H1 (cell line): ENCODE measurements around the gene CADM1.

ENCODE experiments used
- ATF3 ChIP-seq: IDR thresholded peaks from 2 replicates; pipeline ENCODE4 v1.6.1; 2011; ENCODE audit warnings: low read depth, mild to moderate bottlenecking, low read length; ENCODE audit not compliant: insufficient read depth
- CEBPB ChIP-seq: IDR thresholded peaks from 2 replicates; pipeline ENCODE4 v1.6.1; 2012; ENCODE audit warnings: low read depth, low read length
- CREB1 ChIP-seq: IDR thresholded peaks from 2 replicates; pipeline ENCODE4 v1.6.1; 2012; ENCODE audit warnings: inconsistent platforms
- CTCF ChIP-seq, 3 experiments: IDR thresholded peaks; 1 replicate in 2 of 3; 2 replicates in 1 of 3; pipeline versions ENCODE4 v1.5.1 to v1.6.1; 2011; ENCODE audit warnings: low read length in 3 of 3, mild to moderate bottlenecking in 3 of 3, inconsistent platforms in 2 of 3, low read depth in 1 of 3, moderate library complexity in 1 of 3; ENCODE audit not compliant: insufficient read depth in 1 of 3; ENCODE audit errors: control extremely low read depth in 1 of 3
- FOSL1 ChIP-seq: IDR thresholded peaks from 2 replicates; pipeline ENCODE4 v1.6.1; 2011; ENCODE audit warnings: mild to moderate bottlenecking, low read depth, low read length, moderate library complexity; ENCODE audit not compliant: insufficient read depth
- GTF2F1 ChIP-seq: IDR thresholded peaks from 2 replicates; pipeline ENCODE4 v1.6.1; 2012; ENCODE audit warnings: low read depth, low read length, improper control_type of control experiment, borderline replicate concordance
- POLR2A ChIP-seq, 2 experiments: IDR thresholded peaks; 1 replicate in 1 of 2; 2 replicates in 1 of 2; pipeline ENCODE4 v1.6.1; 2011; ENCODE audit warnings: low read depth in 2 of 2, low read length in 2 of 2, mild to moderate bottlenecking in 2 of 2; ENCODE audit errors: control extremely low read depth in 1 of 2
- POLR2AphosphoS5 ChIP-seq: IDR thresholded peaks from 2 replicates; pipeline ENCODE4 v1.6.1; 2011; ENCODE audit warnings: low read depth, low read length
- RFX5 ChIP-seq: IDR thresholded peaks from 2 replicates; pipeline ENCODE4 v1.6.1; 2011; ENCODE audit warnings: low read depth, low read length, improper control_type of control experiment, borderline replicate concordance
- SIN3A ChIP-seq, 2 experiments: IDR thresholded peaks in 1 of 2; conservative IDR thresholded peaks in 1 of 2; 2 replicates each; pipeline ENCODE4 v1.6.1; 2011 to 2012; ENCODE audit warnings: low read length in 2 of 2, improper control_type of control experiment in 1 of 2, low read depth in 1 of 2, mild to moderate bottlenecking in 1 of 2
- TAF1 ChIP-seq: IDR thresholded peaks from 2 replicates; pipeline ENCODE4 v1.6.1; 2011; ENCODE audit warnings: mild to moderate bottlenecking, low read depth, low read length

GRCh38 chr11:115219376-115219775 is 284.8 kb downstream of the CADM1 start:
- TF ChIP-seq CREB1 (no peak), CTCF (IDR thresholded peaks at IDR 0.05; ENCODE audit: control extremely low read depth in 1 of 3, insufficient read depth in 1 of 3, low read depth in 1 of 3, low read length in 3 of 3) (no peak), POLR2AphosphoS5 (no peak), FOSL1 (no peak), ATF3 (no peak), TAF1 (no peak), SIN3A (conservative IDR thresholded peaks at IDR 0.05 in 1 of 2, IDR thresholded peaks at IDR 0.05 in 1 of 2; ENCODE audit: low read depth in 1 of 2, low read length in 2 of 2) (no peak), RFX5 (no peak), POLR2A (IDR thresholded peaks at IDR 0.05; ENCODE audit: control extremely low read depth in 1 of 2, low read depth in 2 of 2, low read length in 2 of 2) (no peak), GTF2F1 (no peak), CEBPB (no peak)
